NCI-H2171 (cell line): Measurements from ENCODE around the gene TRIM2.

ENCODE experiments used
- DNase-seq: peaks from one replicate; lab custom pipeline; 2025; lab: John Stamatoyannopoulos, UW

Gene TRIM2

GRCh38 chr4:153375303-153375702, 171.1 kb downstream of the TRIM2 start:
- no peak for DNase-seq

GRCh38 chr4:153383131-153383530, 178.9 kb downstream of the TRIM2 start:
- no peak for DNase-seq

- DNase-seq = no peak
Observed at GRCh38 chr4:153384160-153384559, 179.9 kb downstream of the TRIM2 start.

GRCh38 chr4:153385784-153386183, 181.5 kb downstream of the TRIM2 start:
- DNase-seq = no peak

- no peak for DNase-seq
Observed at GRCh38 chr4:153387981-153388380, 183.7 kb downstream of the TRIM2 start.
